Esophagus squamous epithelium (tissue), 5 donors: ENCODE results near the gene MYO15A. TPM values are rescaled to one million over a fixed set of nuclear protein-coding genes. Genes with fewer than 3 reads are reported as not detected.
A peak's percentile ranks its signal among the peaks of the same experiment; 100 is the strongest.
"Not testable (repeated sequence)": the region's sequence is repeated elsewhere in the genome, so short reads cannot be mapped to it uniquely, and the experiment has no call there.

ENCODE experiments used
- DNase-seq: peaks from one replicate; lab custom pipeline; 2025; lab: John Stamatoyannopoulos, UW
- H3K27ac ChIP-seq, 4 donors: fragments of 200-600 bp; sonication (generic); one replicate each; pipeline ENCODE4 v1.5.1; 2016 to 2019; ENCODE audit warnings: mild to moderate bottlenecking in 1 of 4
- H3K27me3 ChIP-seq, 4 donors: fragments of 200-600 bp; sonication (generic); 1 replicate in 3 of 4; 2 replicates in 1 of 4; pipeline versions ENCODE4 v1.5.1 to v1.6.0; 2017 to 2021; ENCODE audit warnings: antibody characterized with exemption in 1 of 4
- H3K36me3 ChIP-seq, 3 donors: fragments of 200-600 bp; sonication (generic); one replicate each; pipeline ENCODE4 v1.5.1; 2016 to 2019
- H3K4me1 ChIP-seq, 3 donors: fragments of 200-600 bp; sonication (generic); one replicate each; pipeline ENCODE4 v1.5.1; 2017 to 2019
- H3K4me3 ChIP-seq, 4 donors: fragments of 200-600 bp; sonication (generic); 1 replicate in 3 of 4; 2 replicates in 1 of 4; pipeline ENCODE4 v1.5.1; 2016 to 2019; ENCODE audit warnings: mild to moderate bottlenecking in 2 of 4, moderate library complexity in 1 of 4
- H3K9me3 ChIP-seq, 3 donors: fragments of 200-600 bp; sonication (generic); one replicate each; pipeline ENCODE4 v1.5.1; 2016 to 2019
- CTCF ChIP-seq, 6 experiments: fragments of 450-650 bp in 4 of 6; fragments of 200-600 bp in 2 of 6; sonication (generic) in 2 of 6; IDR thresholded peaks; one replicate each; pipeline ENCODE4 v1.5.1; 2016 to 2019; ENCODE audit warnings: antibody characterized with exemption in 6 of 6, mild to moderate bottlenecking in 4 of 6, moderate library complexity in 4 of 6
- POLR2A ChIP-seq, 4 donors: fragments of 450-650 bp; IDR thresholded peaks; one replicate each; pipeline ENCODE4 v1.6.1; 2017; ENCODE audit warnings: antibody characterized with exemption in 4 of 4, mild to moderate bottlenecking in 4 of 4, moderate library complexity in 3 of 4
- WGBS, 2 donors: methylation state at CpG; one replicate each; pipeline ENCODE4 v1.1.5; 2018; 5-methylcytosine and 5-hydroxymethylcytosine counted together
- intact Hi-C: fragments of 100-400 bp; cut with DNase I; formaldehyde crosslinking; loops from one replicate; pipeline ENCODE4 v1.15.0; 2022
- total RNA-seq, 4 donors: library from RNA; depleted of rRNA; stranded (reverse); fragments of >200 nt; gene quantifications; one replicate each; pipeline ENCODE4 v1.1.0, GENCODE V29; 2016
- donor health status: DM: yes; HTN: yes; CAD: no.

Gene MYO15A
- total RNA-seq, 4 donors from 2014 or later: 0.18 to 1.7 (median 0.30) TPM; not detected in 1

DNA sequence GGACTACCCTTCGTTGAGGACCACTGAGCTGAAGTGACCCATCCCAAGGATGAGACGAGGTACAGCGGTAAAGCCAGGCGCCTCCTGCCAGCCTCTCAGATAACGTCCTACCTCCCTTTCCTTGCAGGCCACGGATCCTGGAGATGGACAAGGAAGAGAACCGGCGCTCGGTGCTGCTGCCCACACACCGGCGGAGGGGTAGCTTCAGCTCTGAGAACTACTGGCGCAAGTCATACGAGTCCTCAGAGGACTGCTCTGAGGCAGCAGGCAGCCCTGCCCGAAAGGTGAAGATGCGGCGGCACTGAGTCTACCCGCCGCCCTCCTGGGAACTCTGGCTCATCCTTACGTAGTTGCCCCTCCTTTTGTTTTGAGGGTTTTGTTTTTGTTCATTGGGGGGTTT is 99.5 kb downstream of the MYO15A start:
- Histone ChIP-seq H3K27me3 (no peaks in the 10 kb centered on the region), H3K4me3 (no peak overlapping the region), H3K4me1 (peaks cover 0 to 17% (median 0%) of the 10 kb centered on the region in 3 donors), H3K36me3 (peaks cover 16 to 92% (median 39%) of the 10 kb centered on the region in 3 donors), H3K9me3 (no peaks in the 10 kb centered on the region), H3K27ac (no peak overlapping the region)
- TF ChIP-seq POLR2A (IDR thresholded peaks at IDR 0.05): no peak
- no peak for TF ChIP-seq CTCF (IDR thresholded peaks at IDR 0.05)
- no peak for DNase-seq
- 87% methylated on average over 15 of the region's 19 CpGs for WGBS, 2 donors
- intact Hi-C loops: no loop called here

GRCh38 chr17:18213666-18214270 is 105.2 kb downstream of the MYO15A start:
- Histone ChIP-seq H3K4me3 (no peak overlapping the region), H3K27ac (no peak overlapping the region), H3K27me3 (no peaks in the 10 kb centered on the region), H3K9me3 (no peaks in the 10 kb centered on the region), H3K36me3 (peaks cover 2 to 35% (median 18%) of the 10 kb centered on the region in 3 donors), H3K4me1 (peaks cover 0 to 5% (median 0%) of the 10 kb centered on the region in 3 donors)
- intact Hi-C loops: no loop called here
- DNase-seq: no peak
- no peak for TF ChIP-seq CTCF (IDR thresholded peaks at IDR 0.05)
- TF ChIP-seq POLR2A (IDR thresholded peaks at IDR 0.05): no peak
- WGBS, 2 donors: 58 to 68% methylated on average over 7 of the region's 7 CpGs

DNA sequence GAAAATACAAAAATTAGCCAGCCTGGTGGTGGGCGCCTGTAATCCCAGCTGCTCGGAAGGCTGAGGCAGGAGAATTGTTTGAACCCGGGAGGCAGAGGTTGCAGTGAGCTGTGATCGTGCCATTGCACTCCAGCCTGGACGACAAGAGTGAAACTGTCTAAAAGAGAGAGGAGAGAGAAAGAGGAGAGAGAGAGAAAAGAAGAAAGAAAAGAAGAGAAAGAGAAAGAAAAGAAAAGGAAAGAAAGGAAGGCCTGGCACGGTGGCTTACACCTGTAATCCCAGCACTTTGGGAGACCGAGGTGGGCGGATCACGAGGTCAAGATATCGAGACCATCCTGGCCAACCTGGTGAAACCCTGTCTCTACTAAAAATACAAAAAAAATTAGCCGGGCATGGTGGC is 108.3 kb downstream of the MYO15A start:
- H3K36me3 ChIP-seq, intact Hi-C loops, H3K27ac ChIP-seq, H3K9me3 ChIP-seq, DNase-seq, H3K4me3 ChIP-seq, H3K27me3 ChIP-seq: not testable (repeated sequence)
- peaks cover 0 to 18% (median 5%) of the 10 kb centered on the region in 3 donors for H3K4me1 ChIP-seq
- WGBS, 2 donors: 66 to 87% methylated on average over 11 of the region's 11 CpGs

- DNase-seq: no peak
- Histone ChIP-seq H3K4me1 (peaks cover 0 to 18% (median 5%) of the 10 kb centered on the region in 3 donors), H3K27ac (no peak overlapping the region), H3K9me3 (no peaks in the 10 kb centered on the region), H3K36me3 (no peaks in the 10 kb centered on the region), H3K4me3 (no peak overlapping the region), H3K27me3 (no peaks in the 10 kb centered on the region)
- TF ChIP-seq CTCF (IDR thresholded peaks at IDR 0.05): peak; percentile 84 to 97 (median 90)
- no peak for TF ChIP-seq POLR2A (IDR thresholded peaks at IDR 0.05)
- WGBS, 2 donors: 5 to 8% methylated on average over 5 to 6 of the region's 6 CpGs
- intact Hi-C loops: no loop called here
Observed at GRCh38 chr17:18217412-18218015, 109.0 kb downstream of the MYO15A start.

DNA sequence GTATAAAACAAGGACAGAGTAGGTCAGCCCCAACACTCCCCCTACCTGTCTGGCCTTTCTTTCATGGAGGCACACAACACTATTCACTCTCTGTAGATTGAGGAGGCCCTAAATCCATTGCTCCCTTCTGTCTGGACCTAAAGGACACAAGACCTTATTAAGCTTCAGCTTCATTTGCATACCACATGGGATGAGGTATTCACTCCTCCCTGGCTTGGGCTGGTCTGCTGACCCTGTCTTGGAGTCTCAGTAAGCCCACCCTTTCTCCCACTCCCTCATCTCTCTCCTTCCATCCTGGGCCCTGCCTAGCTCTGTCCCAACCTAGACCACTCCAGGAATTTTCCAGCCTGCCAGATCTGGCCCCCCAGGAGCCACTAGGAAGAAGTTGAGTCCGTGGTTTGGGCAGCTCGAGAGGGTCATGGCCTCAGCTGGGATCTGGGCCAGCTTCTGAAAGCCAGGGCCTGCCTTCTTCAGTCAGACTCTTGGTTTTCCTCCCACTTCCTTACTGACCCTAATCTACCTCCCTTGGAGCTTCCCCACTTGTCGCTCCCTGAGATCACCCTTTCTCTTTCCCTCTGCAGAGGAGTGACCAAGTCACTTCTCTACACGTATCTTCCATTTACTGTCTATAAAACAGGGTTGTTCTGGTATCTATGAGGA is 110.3 kb downstream of the MYO15A start:
- Histone ChIP-seq H3K27ac (no peak overlapping the region), H3K27me3 (no peaks in the 10 kb centered on the region), H3K4me3 (no peak overlapping the region), H3K4me1 (peaks cover 0 to 18% (median 5%) of the 10 kb centered on the region in 3 donors), H3K9me3 (no peaks in the 10 kb centered on the region), H3K36me3 (no peaks in the 10 kb centered on the region)
- TF ChIP-seq POLR2A (IDR thresholded peaks at IDR 0.05) (no peak), CTCF (IDR thresholded peaks at IDR 0.05) (no peak)
- WGBS, 2 donors: 42 to 46% methylated on average over 4 of the region's 4 CpGs
- DNase-seq: no peak
- intact Hi-C loops: no loop called here
